Kidney glomerular epithelial cell (primary cell): ENCODE data around the gene PDP2.

ENCODE experiments used
- DNase-seq: peaks from one replicate; lab custom pipeline; 2025; lab: John Stamatoyannopoulos, UW

PDP2 gene

DNA sequence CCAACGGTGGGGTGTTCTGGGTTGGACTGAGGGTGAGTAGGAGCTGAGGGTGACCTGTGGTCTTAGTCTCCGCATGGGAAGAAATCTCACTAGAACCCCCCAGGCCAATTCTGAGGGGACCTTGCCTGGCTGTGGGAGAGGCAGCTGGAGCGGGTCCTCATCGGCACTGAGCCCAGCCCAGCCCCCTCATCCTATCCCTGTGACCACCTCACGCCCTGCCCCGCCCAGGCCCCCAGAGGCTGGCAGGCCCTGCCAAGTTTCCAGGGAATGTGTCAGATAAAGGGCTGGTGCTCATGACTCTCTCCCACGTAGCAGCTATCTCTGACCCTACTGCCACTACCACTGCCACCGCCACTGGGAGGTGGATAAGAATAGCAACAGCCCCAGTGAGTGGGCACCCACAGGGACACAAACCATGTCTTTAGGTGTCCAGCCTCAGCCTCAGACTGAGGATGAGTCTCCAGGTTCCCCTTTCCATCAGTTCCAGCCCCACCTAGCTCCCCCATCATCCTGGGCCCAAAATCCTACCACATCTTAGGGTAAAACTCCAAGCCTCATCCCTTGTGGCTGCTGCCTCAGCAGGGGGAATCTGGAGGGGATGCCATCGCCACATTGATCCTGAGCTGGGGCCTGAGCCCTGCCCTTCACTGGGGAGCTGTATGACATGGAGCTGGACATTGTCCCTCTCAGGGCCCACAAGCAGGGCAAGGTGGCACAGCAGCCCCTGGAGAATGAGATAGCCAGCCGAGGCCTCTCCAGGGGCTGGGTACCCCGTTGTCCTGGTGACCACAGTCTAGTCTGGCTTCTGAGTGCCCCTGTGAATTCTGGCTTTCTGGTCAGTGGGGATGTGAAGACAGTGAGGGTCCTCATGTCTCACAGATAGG is 23.5 kb downstream of the PDP2 start:
- DNase-seq: no peak

DNA sequence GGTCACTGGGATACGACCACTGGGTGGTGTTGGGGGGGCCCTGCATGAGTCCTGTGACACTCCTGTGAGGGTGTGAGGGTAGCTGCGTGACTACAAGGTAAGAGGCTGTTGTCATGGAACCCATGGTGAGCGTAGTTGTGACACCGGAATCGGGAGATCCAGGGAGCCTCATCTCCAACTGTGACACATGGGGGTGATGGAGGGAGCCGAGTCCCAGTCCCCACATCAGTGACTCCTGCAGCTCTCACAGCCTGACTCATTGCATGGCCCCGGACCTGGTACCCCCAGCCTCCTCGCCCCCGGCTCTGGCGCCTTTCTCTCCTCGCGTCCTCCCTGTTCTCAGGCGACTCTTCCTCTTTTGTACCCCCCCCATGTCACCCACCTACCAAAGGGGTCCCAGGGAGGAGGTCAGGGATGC is 24.1 kb downstream of the PDP2 start:
- DNase-seq: no peak

DNA sequence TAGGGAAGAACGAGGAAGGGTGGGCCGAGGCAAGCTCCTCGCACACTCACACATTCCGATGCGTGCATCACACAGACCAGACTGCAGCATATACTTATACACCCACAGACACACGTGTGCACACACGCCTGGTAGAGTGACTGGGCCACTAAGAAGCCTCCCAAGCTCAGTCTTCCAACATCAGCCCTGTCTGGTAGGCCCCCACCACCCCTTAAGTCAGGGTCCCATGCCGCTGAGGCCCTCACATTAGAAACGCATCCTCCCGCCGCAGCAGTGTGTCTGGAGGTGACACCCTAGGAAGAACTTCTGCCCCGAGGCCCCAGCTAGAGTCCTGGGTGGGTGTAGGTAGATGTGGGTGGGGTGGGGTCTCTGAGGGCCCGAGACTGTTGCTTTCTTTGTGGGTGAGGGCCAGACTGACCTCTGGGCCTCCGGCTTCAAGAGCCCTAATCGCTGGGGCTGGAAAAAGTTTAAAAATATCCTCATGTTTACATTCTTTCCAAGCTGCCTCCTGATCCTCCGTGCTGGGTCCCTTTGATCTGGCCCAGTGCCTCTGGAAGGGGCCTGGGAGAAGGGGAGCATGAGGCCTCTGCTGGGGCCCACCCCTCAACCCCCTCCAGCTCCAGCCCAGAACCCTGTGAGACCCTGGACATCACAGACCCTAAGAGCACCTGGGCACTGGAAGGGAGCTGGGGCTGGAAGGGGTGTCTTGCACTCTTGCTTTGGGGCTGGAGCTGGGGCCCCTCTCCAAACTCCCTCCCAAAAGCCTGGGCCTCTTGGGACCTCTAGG is 24.7 kb downstream of the PDP2 start:
- DNase-seq: no peak

DNA sequence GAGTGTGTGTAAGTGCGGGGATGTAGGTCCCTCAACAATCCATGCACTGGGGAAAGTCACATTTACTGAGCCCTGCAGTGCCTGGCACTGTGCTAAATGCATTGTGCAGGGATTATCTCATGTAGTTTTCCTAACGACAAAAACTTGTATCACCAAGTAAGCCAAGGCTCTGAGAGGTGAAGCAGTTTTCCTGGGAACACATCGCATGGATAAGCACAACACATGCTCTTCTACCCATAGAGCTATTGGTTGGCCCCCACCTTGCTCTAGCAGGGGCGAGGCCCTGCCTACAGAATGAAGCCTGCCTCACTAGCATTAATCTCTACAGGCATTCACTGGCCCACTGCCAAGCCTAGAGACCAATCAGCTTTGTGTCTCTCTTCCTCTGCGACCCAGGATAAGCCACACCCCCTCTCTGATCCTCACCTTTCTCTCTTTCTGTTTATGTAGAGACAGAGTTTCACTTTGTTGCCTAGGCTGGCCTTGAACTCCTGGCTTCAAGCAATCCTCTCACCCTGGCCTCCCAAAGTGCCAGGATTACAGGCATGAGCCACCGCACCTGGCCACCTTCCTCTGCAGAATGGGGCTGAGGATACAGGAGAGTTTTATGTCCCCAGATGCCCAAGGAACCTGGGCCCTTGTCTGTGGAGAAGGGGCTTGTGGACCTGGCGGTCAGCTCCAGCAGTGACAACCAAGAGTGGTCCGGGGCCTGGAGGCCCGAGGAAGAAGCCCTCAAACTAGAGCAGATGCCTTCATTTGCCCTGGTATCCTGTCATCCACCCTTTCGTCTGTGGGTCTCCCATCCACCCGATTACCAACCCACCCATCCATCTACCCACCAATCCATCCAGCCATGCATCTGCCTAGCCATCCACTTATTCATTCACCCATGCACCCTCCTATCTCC is 25.6 kb downstream of the PDP2 start:
- DNase-seq: no peak

DNA sequence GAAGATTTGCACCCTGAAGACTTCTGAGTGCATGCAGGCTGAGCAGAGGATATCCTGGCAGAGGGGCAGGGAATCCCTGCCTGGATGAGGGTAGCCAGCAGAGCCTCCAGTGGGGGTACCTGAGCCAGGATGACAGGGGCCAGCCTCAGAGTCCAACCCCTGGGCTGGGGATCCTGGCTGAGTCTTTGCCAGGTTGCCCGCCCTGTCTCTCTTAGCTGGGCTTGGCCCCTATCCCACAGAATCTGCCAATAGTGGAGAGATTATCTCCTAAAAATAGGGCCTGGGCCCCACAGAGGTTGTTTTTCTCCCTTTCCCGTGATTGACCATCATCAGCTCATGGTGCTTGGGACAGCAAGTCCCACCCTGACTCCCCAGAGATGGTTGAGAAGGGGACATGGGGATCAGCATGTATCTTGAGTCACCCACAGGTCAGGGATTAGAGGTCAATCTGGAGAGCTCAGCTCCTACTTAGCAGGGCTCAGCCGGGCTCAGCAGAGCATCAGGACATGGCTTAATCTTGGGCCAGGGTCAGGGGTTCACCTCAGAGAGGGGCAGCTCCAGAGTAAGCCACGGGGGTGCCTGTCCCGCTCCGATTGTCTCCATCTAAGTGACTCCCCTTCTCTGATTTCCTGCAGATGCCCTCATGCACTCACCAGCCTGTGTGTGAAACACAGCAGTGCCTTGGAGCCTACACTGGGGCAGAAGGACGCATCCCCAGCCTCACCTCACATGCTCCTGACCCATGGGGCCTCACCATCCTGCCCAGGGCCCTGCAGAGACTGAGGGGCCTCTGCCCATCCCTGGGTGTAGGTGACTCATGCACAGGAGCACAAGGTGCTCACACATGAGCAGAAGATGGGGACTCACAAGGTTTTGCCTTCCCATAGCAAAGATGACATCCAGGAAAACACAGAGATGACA is 26.9 kb downstream of the PDP2 start:
- no peak for DNase-seq

DNA sequence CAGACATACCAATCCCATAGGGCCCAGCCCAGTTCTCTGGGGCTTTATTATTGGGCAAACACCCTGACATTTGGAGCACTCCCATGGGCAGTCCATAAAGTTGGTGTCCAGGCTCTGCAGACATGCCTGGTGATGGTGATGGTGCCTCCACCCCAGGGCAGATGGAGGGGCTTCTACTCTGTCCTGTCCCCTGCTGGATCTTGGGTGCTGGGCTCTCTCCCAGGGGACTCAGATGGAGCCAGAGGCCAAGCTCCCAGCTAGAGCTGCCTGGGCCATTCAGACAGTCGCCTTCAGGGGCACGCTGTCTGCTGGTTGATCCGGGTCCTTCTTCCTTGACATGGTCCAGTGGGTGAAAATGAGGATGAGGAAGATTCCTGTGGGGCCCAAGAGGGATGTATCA is 27.8 kb downstream of the PDP2 start:
- DNase-seq: no peak

DNA sequence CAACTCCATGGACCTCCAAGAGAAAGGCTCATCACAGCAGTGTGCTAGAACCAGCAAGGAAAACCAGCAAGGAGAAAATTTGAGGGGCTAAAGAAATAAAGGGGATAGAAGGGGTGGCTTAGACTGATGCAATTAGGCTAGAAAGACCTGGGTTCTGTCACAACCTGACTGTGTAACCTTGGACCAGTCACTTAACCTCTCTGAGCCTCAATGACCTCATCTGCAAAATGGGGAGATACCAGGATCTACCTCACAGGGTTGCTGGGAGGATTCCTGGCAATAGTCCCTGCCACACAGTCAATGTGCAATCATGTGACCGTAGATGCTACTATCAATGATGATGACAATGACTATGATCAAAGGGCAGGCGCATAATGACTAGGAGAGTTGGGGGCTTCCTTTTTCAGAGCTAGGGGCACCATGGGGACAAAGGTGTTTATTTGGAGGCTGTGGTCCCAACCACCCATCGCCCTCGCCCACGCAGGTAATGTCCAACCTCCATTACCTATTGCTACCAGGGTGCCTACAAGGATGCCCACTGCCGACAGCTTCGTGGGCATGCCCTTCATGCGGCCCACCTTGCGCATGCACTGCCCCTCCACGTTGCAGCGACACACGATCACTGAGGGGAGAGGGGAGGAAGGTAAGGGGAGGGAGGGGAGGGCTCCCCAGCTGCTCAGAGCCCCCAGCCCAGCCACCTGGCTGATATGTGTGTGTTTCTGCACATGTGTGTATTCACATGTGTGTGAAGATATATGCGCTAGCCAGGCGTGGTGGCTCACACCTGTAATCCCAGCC is 28.6 kb downstream of the PDP2 start:
- DNase-seq: no peak

DNA sequence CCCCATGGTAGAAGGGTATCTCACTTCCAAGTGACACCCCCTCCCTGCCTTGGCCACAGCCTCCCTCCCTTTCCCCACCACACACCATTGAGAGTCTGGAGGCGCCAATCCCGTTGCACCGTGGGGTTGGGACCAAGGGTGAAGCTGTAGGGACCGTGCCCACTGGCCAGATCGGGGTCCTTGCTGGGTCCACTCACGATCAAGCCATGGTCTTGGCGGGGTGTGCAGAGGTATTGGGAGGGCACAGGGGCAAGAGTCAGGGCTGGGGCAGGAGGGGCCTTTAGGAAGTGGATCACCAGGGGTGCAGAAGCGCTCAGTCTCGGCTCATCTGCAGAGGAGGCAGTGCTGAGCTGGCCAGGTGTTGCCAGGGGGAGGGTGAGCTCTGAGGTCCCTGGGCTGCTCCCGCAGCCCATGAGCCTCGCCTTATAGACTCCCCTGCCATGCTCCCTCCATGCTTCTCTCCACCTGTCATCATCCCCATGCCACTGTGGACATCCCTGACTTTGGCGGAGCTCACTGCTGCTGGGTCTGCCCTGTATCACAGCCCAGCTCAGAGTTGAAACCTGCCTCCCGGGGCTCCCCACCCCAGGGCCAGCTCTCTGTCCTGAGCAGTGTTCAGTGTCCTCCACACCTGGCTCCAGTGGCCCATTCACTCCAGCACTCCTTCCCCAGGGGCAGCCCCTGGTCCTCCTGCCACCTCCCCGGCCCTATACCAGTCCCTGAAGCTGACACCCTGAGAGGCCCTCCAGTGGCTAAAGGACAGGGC is 30.0 kb downstream of the PDP2 start:
- no peak for DNase-seq

DNA sequence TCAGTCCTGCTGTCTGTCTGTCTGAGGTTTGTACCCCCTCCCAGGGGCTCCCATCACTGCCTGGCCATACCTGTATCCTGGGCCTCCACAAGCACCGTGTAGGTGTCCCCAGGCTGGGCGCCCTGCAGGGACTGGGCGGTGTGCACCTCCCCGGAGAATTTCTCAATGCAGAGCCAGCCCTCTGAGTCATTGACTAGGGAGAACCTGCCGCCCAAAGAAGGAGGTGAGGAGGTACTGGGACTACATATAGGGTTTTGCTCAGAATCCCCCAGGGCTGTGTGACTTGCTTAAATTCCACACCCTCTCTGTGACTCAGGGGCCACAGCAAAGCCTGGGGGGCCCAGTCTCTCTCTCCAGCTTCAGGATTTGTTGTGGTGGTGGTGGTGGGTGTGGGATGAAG is 30.8 kb downstream of the PDP2 start:
- no peak for DNase-seq

DNA sequence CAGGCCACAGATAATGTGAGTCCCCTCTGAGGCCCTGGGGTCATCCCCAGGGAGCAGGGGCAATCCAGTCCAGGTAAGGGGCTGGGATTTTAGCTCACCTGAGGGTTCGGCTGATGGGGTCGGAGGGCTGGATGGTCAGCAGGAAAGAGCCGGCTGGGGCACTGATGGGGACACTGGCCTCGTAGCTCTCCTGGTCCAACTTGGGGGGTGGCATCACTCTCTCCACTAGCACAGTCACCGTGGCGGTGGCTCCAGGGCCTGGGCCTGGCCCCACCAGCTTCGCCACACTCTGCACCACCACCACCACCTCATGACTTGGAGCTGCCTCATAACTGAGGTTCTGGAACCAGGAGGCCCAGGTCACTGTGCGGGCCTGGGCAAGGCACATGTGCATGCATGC is 31.5 kb downstream of the PDP2 start:
- DNase-seq: no peak

DNA sequence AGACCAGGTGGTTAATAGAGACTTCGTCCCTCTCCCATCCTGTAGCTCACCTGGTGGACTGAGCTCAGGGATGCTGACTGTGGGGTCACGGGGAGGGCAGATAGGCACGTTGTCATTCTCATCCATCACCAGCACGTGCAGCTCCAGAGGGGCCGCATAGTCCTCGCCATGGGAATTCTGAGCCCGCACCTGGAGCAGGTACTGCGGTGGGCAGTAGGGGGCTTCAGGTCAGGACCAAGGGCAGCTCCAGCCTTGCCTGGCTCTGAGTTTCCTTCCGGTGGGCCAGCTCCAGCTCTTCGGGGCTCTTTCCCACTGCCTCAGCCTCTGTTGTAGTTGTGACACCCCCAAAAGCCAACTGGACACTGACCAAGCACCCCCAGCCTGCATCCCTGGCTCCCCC is 32.8 kb downstream of the PDP2 start:
- DNase-seq: no peak

DNA sequence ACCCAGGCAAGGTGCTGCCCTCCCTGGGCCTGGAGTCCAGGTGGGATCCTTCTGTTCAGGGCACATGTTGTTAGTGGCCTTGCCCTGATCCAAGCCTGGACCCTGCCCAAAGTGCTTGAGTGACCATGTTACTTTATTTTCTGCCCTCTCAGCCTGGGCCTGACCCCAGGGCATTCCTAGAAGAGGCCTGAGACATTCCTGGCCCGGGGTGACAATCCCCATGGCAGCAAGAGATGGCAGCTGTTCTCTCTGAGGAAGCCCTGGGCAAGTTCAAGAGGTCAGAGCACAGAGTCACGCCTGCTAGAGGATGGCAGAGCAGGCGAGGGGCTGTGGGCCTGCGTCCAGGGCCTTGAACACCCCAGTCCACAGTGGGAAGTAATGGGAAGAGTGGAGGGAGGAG is 33.4 kb downstream of the PDP2 start:
- no peak for DNase-seq

DNA sequence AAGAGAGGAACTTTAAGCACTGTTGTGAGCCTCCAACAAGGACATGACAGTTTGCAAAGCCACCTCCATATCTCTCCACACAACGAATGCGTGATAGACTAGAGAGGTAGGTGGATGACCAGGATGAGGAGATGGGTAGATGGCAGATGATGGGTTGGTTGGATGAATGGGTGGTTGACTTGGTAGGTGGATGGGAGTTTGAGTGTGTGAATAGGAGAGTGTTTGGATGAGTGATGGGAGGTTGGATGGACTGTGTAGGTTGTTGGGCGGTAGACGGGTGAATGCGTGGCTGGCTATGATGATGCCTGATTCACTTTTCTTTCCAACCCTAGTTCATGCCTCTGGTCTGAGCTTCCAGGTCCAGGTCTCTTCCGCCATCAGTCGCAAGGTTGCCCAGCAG is 34.2 kb downstream of the PDP2 start:
- no peak for DNase-seq

DNA sequence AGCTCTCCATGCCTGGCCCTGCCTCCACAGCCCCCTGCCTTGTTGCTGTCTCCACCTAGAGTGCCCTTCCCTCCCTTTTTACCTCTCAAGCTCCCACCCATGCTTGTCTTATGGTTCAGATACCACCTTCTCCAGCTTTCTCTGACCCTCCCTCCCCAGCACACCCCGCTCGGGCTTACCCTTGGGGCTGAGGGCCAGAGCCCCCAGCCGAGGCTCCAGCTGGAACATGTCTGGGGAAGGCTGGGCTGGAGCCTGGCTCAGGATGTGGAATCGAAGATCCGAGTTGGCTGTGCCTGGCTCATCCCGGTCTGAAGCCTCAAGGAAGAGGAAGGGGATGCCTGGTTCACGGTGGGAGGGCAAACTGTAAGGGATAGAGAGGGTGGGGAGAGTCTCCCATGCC is 34.7 kb downstream of the PDP2 start:
- no peak for DNase-seq

DNA sequence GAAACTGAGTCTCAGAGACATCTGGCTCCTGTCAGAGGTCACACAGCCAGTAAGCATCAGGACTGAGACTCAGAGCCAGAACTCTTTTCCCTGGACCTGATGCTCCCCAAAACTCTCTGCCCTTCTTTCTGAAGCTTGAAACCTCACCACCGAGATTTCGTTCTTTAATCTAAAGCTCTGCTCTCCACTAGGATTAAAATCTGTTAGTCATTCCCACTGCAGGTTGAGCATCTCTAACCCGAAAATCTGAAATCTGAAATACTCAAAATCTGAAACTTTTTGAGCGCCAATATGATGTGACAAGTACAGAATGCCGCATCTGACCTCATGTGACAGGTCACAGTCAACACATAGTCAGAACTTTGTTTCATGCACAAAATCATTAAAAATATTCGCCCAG is 36.2 kb downstream of the PDP2 start:
- no peak for DNase-seq

DNA sequence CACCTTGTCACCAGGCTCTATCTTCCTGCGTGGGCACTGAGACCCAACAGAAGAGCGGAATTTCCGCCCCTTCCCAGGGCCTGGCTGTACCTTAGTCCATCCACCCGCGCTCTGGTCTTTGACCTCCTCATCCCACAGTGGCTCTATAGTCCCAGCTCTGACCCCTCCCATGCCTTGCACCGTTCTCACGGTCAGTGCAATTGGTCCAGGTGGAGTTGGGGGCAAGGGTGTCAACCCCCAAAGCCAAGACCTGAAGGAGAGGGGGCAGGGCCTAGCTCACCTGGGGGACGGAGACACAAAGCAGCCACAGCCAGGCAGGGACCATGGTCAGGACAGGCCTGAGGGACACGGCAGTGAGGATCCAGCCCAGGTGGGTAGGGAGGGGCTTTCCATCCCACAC is 37.4 kb downstream of the PDP2 start:
- DNase-seq: no peak

DNA sequence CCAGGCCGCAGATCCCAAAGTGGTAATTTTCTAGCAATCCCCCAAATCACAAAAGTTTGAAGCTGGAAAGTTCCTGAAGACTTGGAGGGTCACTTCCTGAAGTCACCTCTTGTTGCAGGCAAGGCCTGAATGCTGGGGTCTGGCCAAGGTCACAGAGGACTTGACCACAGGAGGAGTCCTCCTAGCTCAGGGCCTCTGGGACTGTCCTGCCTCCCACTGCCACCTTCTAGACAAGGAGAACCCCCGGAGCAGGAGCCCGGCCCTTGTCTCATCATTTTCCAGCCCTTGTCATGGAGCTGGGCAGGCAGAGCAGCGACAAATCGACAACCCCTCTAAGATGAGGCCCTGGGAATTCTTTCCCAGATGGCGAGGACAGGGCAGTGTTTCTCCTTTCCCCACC is 38.0 kb downstream of the PDP2 start:
- no peak for DNase-seq

DNA sequence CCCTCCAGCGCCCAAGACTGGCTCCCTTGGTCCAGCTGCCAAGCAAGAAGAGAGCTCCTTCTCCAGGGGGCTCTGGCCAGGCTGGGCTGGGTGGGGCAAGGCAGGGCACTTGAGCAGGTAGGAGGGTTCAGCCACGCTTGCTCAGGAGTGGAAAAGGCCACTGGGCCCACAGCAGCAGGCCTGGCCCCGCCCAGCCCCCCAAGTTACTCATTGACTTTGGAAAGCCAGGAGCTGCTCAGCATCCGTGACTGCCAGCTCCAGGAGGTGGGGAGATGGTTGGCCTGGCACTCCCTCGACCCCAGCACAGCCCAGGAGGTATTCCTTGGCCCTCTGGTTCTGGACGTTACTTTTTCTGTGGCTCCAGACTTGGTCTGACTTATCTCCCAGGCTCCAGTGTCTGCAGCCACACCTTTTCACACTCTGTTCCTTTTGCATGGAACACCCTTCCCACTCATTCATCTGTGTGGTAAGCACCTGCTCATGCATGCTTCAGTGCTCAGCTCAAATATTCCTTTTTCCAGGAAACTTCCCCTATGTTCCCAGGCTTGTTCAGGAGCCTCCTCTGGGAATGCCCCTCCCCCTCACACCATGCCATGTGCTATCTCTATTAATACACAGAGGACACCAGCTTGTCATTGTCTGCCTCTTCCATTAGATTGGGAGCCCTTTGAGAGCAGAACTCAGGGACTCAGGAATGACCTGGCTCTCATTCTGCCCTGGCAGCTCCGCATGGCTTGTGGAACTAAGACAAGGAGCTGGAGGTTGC is 38.7 kb downstream of the PDP2 start, which contains the start of gene CDH16:
Gene CDH16 (minus strand): TSS at position 83 of the 766 bp plus-strand sequence. CDS start 820 bp downstream, outside the sequence.
- peak; percentile 83 for DNase-seq
